GM23338 (cell line): ENCODE results near the gene ACOT8. TPM values are rescaled to one million over a fixed set of nuclear protein-coding genes. Genes with fewer than 3 reads are reported as not detected.

Experiments used
- ATAC-seq: fragments of 200-7000 bp; cut with Tn5 transposase; 3 replicates; pipeline ENCODE4 v1.9.1; 2020
- DNase-seq: peaks from one replicate; pipeline ENCODE4 v3.0.0-alpha.2; 2015; ENCODE audit warnings: low spot score
- H2AFZ ChIP-seq: fragments of 200-600 bp; sonication (generic); 2 replicates; pipeline ENCODE4 v1.8.0; 2016; ENCODE audit warnings: antibody characterized with exemption, mild to moderate bottlenecking, moderate library complexity
- H3F3A ChIP-seq: fragments of 200-600 bp; sonication (generic); replicated peaks from 2 replicates; pipeline ENCODE4 v1.8.0; 2017; ENCODE audit warnings: antibody characterized with exemption, mixed run types, low read depth
- H3K27ac ChIP-seq: fragments of 200-600 bp; sonication (generic); 2 replicates; pipeline ENCODE4 v1.6.1; 2016; ENCODE audit warnings: low read depth
- H3K27me3 ChIP-seq: fragments of 200-600 bp; sonication (generic); 2 replicates; pipeline ENCODE4 v1.8.0; 2016; ENCODE audit warnings: mild to moderate bottlenecking, mixed run types, moderate library complexity; ENCODE audit not compliant: insufficient read depth
- H3K36me3 ChIP-seq: fragments of 200-600 bp; sonication (generic); 2 replicates; pipeline ENCODE4 v1.8.0; 2016; ENCODE audit warnings: mild to moderate bottlenecking; ENCODE audit not compliant: insufficient read depth
- H3K4me1 ChIP-seq: fragments of 200-600 bp; sonication (generic); 2 replicates; pipeline ENCODE4 v1.8.0; 2016; ENCODE audit warnings: mild to moderate bottlenecking, moderate library complexity; ENCODE audit not compliant: insufficient read depth
- H3K4me2 ChIP-seq: fragments of 200-600 bp; sonication (generic); 2 replicates; pipeline ENCODE4 v1.7.1; 2017; ENCODE audit warnings: mixed run types
- H3K4me3 ChIP-seq: fragments of 200-600 bp; sonication (generic); 2 replicates; pipeline ENCODE4 v1.6.1; 2016; ENCODE audit warnings: mixed run types
- H3K79me2 ChIP-seq: fragments of 200-600 bp; sonication (generic); replicated peaks from 2 replicates; pipeline ENCODE4 v1.8.0; 2017; ENCODE audit warnings: mild to moderate bottlenecking; ENCODE audit not compliant: insufficient read depth
- H3K9me2 ChIP-seq: fragments of 200-600 bp; sonication (generic); 2 replicates; pipeline ENCODE4 v1.8.0; 2017; ENCODE audit not compliant: insufficient read depth
- H4K20me1 ChIP-seq: fragments of 200-600 bp; sonication (generic); replicated peaks from 2 replicates; pipeline ENCODE4 v1.8.0; 2017; ENCODE audit warnings: mild to moderate bottlenecking; ENCODE audit not compliant: insufficient read depth
- H3K27ac Mint-ChIP-seq: 2 replicates; pipeline ENCODE4 v1.8.0; 2020; ENCODE audit warnings: inconsistent platforms, mild to moderate bottlenecking, moderate library complexity, mixed read lengths
- H3K27me3 Mint-ChIP-seq: 3 replicates; pipeline ENCODE4 v1.8.0; 2022; ENCODE audit warnings: low read depth, mild to moderate bottlenecking, moderate library complexity, mixed read lengths, inconsistent platforms; ENCODE audit not compliant: insufficient read depth, poor library complexity
- H3K36me3 Mint-ChIP-seq: 3 replicates; pipeline ENCODE4 v1.8.0; 2021; ENCODE audit warnings: low read depth, mild to moderate bottlenecking, inconsistent platforms, moderate library complexity, mixed read lengths
- H3K4me1 Mint-ChIP-seq: 3 replicates; pipeline ENCODE4 v1.8.0; 2020; ENCODE audit warnings: mild to moderate bottlenecking, inconsistent platforms, mixed read lengths
- H3K4me3 Mint-ChIP-seq: 3 replicates; pipeline ENCODE4 v1.8.0; 2021; ENCODE audit warnings: moderate library complexity, mild to moderate bottlenecking, inconsistent platforms, mixed read lengths
- H3K9me3 Mint-ChIP-seq: 3 replicates; pipeline ENCODE4 v1.8.0; 2020; ENCODE audit warnings: moderate library complexity, mild to moderate bottlenecking, inconsistent platforms, mixed read lengths
- CREB1 ChIP-seq: fragments of 250-450 bp; sonication (Bioruptor Pico); IDR thresholded peaks from 2 replicates; pipeline ENCODE4 v1.5.0; 2020; ENCODE audit warnings: low read depth, mild to moderate bottlenecking, moderate library complexity
- EZH2 ChIP-seq: fragments of 200-600 bp; sonication (generic); IDR thresholded peaks from one replicate; pipeline ENCODE4 v1.8.0; 2017; ENCODE audit warnings: antibody characterized with exemption, mild to moderate bottlenecking, low read depth; ENCODE audit not compliant: unreplicated experiment
- EZH2phosphoT487 ChIP-seq: fragments of 200-600 bp; sonication (generic); IDR thresholded peaks from one replicate; pipeline ENCODE4 v1.8.1; 2018; ENCODE audit warnings: antibody characterized with exemption; ENCODE audit not compliant: unreplicated experiment
- JUNB ChIP-seq: IDR thresholded peaks from one replicate; pipeline ENCODE4 v1.6.1; 2016; ENCODE audit warnings: antibody characterized with exemption; ENCODE audit not compliant: unreplicated experiment
- NANOG ChIP-seq: IDR thresholded peaks from 2 replicates; pipeline ENCODE4 v1.6.1; 2016; ENCODE audit warnings: antibody characterized with exemption, borderline replicate concordance
- POLR2AphosphoS5 ChIP-seq: IDR thresholded peaks from 2 replicates; pipeline ENCODE4 v1.6.1; 2016; ENCODE audit warnings: antibody characterized with exemption, low read depth
- STAT1 ChIP-seq: IDR thresholded peaks from one replicate; pipeline ENCODE4 v1.6.1; 2016; ENCODE audit warnings: antibody characterized with exemption; ENCODE audit not compliant: unreplicated experiment
- ZNF114 ChIP-seq: fragments of 250-450 bp; sonication (Bioruptor Pico); IDR thresholded peaks from 2 replicates; pipeline ENCODE4 v1.5.0; 2020; ENCODE audit warnings: mild to moderate bottlenecking, moderate library complexity
- ZNF331 ChIP-seq: fragments of 250-450 bp; sonication (Bioruptor Pico); IDR thresholded peaks from 2 replicates; pipeline ENCODE4 v1.5.0; 2020; ENCODE audit warnings: low read depth, mild to moderate bottlenecking, moderate library complexity
- polyA plus RNA-seq: library from polyadenylated mRNA; unstranded; fragments of >200 nt; fragmentation: Nextera tagmentation; extraction: Ambion mirVana; gene quantifications from 2 replicates; pipeline ENCODE4 v1.2.1, GENCODE V29; 2016
- total RNA-seq: library from RNA; depleted of rRNA; stranded (reverse); fragments of >200 nt; shearing (Covaris generic); gene quantifications from 2 replicates; pipeline ENCODE4 v1.2.3, GENCODE V29; 2014
- TF ChIP-seq, protein P1 (sequence below): IDR thresholded peaks from one replicate; pipeline ENCODE4 v1.6.1; 2018; ENCODE audit warnings: antibody characterized with exemption; ENCODE audit not compliant: unreplicated experiment
- TF ChIP-seq, protein P2 (sequence below), 2 experiments: fragments of 200-600 bp in 1 of 2; sonication (generic) in 1 of 2; conservative IDR thresholded peaks; 2 replicates each; pipeline versions ENCODE4 v1.5.1 to v1.6.1; 2016 to 2017; ENCODE audit warnings: antibody characterized with exemption in 2 of 2, low read depth in 2 of 2, mild to moderate bottlenecking in 2 of 2, moderate library complexity in 1 of 2
- TF ChIP-seq, protein P3 (sequence below): fragments of 250-450 bp; sonication (Bioruptor Pico); IDR thresholded peaks from 2 replicates; pipeline ENCODE4 v1.5.0; 2020; ENCODE audit warnings: mild to moderate bottlenecking, moderate library complexity

ACOT8 gene
- total and polyA plus RNA-seq, 2 experiments from 2014 or later, result 42.0 to 75.2 TPM

DNA sequence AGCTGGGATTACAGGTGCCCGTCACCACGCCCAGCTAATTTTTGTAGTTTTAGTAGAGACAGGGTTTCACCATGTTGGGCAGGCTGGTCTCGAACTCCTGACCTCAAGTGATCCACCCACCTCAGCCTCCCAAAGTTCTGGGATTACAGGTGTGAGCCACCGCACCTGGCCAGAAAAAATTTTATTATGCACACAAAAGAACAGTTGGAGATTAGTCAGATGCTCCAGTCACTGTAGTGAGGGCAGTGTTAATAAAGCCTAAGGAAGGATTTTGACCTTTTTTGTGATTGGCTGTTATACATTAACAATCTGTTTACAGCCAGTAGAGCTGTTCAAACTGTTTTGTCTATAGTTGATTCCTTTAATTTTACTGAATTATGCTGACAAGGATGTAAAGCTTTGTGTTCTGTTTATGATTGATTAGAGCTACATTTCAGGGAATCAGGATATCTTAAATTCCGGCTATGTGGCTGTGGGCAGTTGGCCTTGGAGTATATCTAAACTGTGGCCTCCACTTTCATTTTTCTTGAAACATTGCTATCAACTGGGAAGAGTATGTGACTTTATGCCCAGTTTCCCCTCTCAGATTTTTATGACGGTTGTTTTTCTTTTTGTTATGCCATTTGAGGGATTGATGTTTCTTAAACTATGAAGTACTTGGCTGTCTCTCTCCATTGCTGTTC is 10.1 kb upstream of the ACOT8 start (continued):
- no peak for TF ChIP-seq JUNB

DNA sequence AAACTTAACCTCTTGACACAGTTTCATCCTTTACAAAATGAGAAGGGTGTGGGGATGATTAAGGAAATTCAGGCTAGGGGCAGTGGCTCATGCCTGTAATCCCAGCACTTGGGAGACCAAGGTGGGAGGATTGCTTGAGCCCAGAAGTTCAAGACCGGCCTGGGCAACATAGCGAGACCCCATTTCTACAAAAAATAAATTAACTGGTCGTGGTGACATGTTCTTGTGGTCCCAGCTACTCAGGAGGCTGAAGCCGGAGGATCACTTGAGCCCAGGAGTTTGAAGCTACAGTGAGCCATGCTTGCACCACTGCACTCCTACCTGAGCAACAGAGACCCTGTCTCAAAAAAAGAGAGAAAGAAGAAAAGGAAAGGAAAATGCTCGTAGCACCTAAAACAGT is 9.3 kb upstream of the ACOT8 start:
- H3K9me3 Mint-ChIP-seq, result no peaks in the 10 kb centered on the region
- no peak overlapping the region for H3K4me3 Mint-ChIP-seq
- Histone ChIP-seq H3K27me3 (no peaks in the 10 kb centered on the region), H3K79me2 (no peaks in the 10 kb centered on the region), H3F3A (0 out of 2 replicates have a peak, but pooled peaks cover 6% of the 10 kb centered on the region), H3K4me2 (no peak overlapping the region), H3K4me3 (no peak overlapping the region), H3K36me3 (no peaks in the 10 kb centered on the region), H2AFZ (no peak overlapping the region), H3K27ac (no peak overlapping the region), H4K20me1 (no peaks in the 10 kb centered on the region), H3K4me1 (no peaks in the 10 kb centered on the region), H3K9me2 (no peaks in the 10 kb centered on the region)
- H3K27ac Mint-ChIP-seq, result no peak overlapping the region
- no peak for TF ChIP-seq ZNF114 (CRISPR knock-in tag)
- TF ChIP-seq NANOG, result no peak
- TF ChIP-seq ZNF331, result no peak
- no peak for TF ChIP-seq STAT1
- TF ChIP-seq, protein P1, sequence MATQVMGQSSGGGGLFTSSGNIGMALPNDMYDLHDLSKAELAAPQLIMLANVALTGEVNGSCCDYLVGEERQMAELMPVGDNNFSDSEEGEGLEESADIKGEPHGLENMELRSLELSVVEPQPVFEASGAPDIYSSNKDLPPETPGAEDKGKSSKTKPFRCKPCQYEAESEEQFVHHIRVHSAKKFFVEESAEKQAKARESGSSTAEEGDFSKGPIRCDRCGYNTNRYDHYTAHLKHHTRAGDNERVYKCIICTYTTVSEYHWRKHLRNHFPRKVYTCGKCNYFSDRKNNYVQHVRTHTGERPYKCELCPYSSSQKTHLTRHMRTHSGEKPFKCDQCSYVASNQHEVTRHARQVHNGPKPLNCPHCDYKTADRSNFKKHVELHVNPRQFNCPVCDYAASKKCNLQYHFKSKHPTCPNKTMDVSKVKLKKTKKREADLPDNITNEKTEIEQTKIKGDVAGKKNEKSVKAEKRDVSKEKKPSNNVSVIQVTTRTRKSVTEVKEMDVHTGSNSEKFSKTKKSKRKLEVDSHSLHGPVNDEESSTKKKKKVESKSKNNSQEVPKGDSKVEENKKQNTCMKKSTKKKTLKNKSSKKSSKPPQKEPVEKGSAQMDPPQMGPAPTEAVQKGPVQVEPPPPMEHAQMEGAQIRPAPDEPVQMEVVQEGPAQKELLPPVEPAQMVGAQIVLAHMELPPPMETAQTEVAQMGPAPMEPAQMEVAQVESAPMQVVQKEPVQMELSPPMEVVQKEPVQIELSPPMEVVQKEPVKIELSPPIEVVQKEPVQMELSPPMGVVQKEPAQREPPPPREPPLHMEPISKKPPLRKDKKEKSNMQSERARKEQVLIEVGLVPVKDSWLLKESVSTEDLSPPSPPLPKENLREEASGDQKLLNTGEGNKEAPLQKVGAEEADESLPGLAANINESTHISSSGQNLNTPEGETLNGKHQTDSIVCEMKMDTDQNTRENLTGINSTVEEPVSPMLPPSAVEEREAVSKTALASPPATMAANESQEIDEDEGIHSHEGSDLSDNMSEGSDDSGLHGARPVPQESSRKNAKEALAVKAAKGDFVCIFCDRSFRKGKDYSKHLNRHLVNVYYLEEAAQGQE, result no peak
- no peak for TF ChIP-seq CREB1 (CRISPR knock-in tag)
- no peak for TF ChIP-seq EZH2phosphoT487
- no peak for TF ChIP-seq EZH2
- TF ChIP-seq POLR2AphosphoS5, result no peak
- TF ChIP-seq, protein P2, sequence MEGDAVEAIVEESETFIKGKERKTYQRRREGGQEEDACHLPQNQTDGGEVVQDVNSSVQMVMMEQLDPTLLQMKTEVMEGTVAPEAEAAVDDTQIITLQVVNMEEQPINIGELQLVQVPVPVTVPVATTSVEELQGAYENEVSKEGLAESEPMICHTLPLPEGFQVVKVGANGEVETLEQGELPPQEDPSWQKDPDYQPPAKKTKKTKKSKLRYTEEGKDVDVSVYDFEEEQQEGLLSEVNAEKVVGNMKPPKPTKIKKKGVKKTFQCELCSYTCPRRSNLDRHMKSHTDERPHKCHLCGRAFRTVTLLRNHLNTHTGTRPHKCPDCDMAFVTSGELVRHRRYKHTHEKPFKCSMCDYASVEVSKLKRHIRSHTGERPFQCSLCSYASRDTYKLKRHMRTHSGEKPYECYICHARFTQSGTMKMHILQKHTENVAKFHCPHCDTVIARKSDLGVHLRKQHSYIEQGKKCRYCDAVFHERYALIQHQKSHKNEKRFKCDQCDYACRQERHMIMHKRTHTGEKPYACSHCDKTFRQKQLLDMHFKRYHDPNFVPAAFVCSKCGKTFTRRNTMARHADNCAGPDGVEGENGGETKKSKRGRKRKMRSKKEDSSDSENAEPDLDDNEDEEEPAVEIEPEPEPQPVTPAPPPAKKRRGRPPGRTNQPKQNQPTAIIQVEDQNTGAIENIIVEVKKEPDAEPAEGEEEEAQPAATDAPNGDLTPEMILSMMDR (conservative IDR thresholded peaks at IDR 0.05; ENCODE audit: low read depth in 2 of 2), result no peak
- no peak for TF ChIP-seq JUNB
- TF ChIP-seq, protein P3, sequence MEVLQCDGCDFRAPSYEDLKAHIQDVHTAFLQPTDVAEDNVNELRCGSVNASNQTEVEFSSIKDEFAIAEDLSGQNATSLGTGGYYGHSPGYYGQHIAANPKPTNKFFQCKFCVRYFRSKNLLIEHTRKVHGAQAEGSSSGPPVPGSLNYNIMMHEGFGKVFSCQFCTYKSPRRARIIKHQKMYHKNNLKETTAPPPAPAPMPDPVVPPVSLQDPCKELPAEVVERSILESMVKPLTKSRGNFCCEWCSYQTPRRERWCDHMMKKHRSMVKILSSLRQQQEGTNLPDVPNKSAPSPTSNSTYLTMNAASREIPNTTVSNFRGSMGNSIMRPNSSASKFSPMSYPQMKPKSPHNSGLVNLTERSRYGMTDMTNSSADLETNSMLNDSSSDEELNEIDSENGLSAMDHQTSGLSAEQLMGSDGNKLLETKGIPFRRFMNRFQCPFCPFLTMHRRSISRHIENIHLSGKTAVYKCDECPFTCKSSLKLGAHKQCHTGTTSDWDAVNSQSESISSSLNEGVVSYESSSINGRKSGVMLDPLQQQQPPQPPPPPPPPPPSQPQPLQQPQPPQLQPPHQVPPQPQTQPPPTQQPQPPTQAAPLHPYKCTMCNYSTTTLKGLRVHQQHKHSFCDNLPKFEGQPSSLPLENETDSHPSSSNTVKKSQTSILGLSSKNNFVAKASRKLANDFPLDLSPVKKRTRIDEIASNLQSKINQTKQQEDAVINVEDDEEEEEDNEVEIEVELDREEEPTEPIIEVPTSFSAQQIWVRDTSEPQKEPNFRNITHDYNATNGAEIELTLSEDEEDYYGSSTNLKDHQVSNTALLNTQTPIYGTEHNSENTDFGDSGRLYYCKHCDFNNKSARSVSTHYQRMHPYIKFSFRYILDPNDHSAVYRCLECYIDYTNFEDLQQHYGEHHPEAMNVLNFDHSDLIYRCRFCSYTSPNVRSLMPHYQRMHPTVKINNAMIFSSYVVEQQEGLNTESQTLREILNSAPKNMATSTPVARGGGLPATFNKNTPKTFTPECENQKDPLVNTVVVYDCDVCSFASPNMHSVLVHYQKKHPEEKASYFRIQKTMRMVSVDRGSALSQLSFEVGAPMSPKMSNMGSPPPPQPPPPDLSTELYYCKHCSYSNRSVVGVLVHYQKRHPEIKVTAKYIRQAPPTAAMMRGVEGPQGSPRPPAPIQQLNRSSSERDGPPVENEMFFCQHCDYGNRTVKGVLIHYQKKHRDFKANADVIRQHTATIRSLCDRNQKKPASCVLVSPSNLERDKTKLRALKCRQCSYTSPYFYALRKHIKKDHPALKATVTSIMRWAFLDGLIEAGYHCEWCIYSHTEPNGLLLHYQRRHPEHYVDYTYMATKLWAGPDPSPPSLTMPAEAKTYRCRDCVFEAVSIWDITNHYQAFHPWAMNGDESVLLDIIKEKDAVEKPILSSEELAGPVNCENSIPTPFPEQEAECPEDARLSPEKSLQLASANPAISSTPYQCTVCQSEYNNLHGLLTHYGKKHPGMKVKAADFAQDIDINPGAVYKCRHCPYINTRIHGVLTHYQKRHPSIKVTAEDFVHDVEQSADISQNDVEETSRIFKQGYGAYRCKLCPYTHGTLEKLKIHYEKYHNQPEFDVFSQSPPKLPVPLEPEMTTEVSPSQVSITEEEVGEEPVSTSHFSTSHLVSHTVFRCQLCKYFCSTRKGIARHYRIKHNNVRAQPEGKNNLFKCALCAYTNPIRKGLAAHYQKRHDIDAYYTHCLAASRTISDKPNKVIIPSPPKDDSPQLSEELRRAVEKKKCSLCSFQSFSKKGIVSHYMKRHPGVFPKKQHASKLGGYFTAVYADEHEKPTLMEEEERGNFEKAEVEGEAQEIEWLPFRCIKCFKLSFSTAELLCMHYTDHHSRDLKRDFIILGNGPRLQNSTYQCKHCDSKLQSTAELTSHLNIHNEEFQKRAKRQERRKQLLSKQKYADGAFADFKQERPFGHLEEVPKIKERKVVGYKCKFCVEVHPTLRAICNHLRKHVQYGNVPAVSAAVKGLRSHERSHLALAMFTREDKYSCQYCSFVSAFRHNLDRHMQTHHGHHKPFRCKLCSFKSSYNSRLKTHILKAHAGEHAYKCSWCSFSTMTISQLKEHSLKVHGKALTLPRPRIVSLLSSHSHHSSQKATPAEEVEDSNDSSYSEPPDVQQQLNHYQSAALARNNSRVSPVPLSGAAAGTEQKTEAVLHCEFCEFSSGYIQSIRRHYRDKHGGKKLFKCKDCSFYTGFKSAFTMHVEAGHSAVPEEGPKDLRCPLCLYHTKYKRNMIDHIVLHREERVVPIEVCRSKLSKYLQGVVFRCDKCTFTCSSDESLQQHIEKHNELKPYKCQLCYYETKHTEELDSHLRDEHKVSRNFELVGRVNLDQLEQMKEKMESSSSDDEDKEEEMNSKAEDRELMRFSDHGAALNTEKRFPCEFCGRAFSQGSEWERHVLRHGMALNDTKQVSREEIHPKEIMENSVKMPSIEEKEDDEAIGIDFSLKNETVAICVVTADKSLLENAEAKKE (CRISPR knock-in tag), result no peak
- H3K27me3 Mint-ChIP-seq, result no peaks in the 10 kb centered on the region
- DNase-seq (no peak), ATAC-seq (no peak)
- no peaks in the 10 kb centered on the region for H3K4me1 Mint-ChIP-seq
- H3K36me3 Mint-ChIP-seq, result no peaks in the 10 kb centered on the region
